IMR-90 (cell line): ENCODE results near the gene ODF2. TPM values are rescaled to one million over a fixed set of nuclear protein-coding genes. Genes with fewer than 3 reads are reported as not detected.

Source experiments
- ATAC-seq: fragments of 200-7000 bp; cut with Tn5 transposase; 2 replicates; pipeline ENCODE4 v1.9.1; 2020; ENCODE audit warnings: low read depth, mild to moderate bottlenecking, moderate library complexity
- BruUV-seq: library from RNA; stranded (reverse); fragments of 400-500 nt; replicated peaks from 2 replicates; lab custom pipeline; 2021; lab: Mats Ljungman, UMichigan
- CTCF ChIA-PET: fragments of 300-600 bp; formaldehyde crosslinking; extraction: SDS; loops from one replicate; lab custom pipeline; 2021; ENCODE audit warnings: antibody characterized with exemption; lab: Yijun Ruan, JAX
- POLR2A ChIA-PET: fragments of 300-600 bp; sonication (Branson Sonifier 250); formaldehyde crosslinking; loops from one replicate; lab custom pipeline; 2022; ENCODE audit warnings: antibody characterized with exemption; ENCODE audit not compliant: unreplicated experiment; lab: Charles Lee
- DNase-seq: peaks from one replicate; pipeline ENCODE4 v3.0.0; 2013
- H2AFZ ChIP-seq: replicated peaks from 2 replicates; pipeline ENCODE3; 2013; ENCODE audit warnings: low read length, mild to moderate bottlenecking; ENCODE audit not compliant: poor library complexity
- H2AK5ac ChIP-seq: 2 replicates; pipeline ENCODE4 v1.6.1; 2013; ENCODE audit warnings: low read depth, low read length, inconsistent platforms
- H2AK9ac ChIP-seq: replicated peaks from 2 replicates; pipeline ENCODE3; 2013; ENCODE audit warnings: mild to moderate bottlenecking, low read depth, low read length, moderate library complexity; ENCODE audit not compliant: poor library complexity
- H2BK120ac ChIP-seq: 2 replicates; pipeline ENCODE4 v1.6.1; 2013; ENCODE audit warnings: low read depth, low read length, inconsistent platforms
- H2BK15ac ChIP-seq: 3 replicates; pipeline ENCODE4 v1.6.1; 2013; ENCODE audit warnings: low read depth, low read length, inconsistent platforms
- H2BK20ac ChIP-seq: 2 replicates; pipeline ENCODE4 v1.6.1; 2013; ENCODE audit warnings: low read depth, mild to moderate bottlenecking, inconsistent platforms, low read length, moderate library complexity
- H2BK5ac ChIP-seq: 2 replicates; pipeline ENCODE4 v1.6.1; 2013; ENCODE audit warnings: mild to moderate bottlenecking, low read depth, low read length, inconsistent platforms; ENCODE audit not compliant: poor library complexity, severe bottlenecking
- H3K14ac ChIP-seq: replicated peaks from 2 replicates; pipeline ENCODE4 v1.6.1; 2013; ENCODE audit warnings: low read depth, low read length, inconsistent platforms
- H3K18ac ChIP-seq: 2 replicates; pipeline ENCODE4 v1.6.1; 2013; ENCODE audit warnings: low read depth, low read length, control low read depth
- H3K23ac ChIP-seq: 2 replicates; pipeline ENCODE4 v1.6.1; 2013; ENCODE audit warnings: low read depth, low read length, inconsistent platforms
- H3K27ac ChIP-seq: 2 replicates; pipeline ENCODE4 v1.5.1; 2013; ENCODE audit warnings: mild to moderate bottlenecking, control low read depth, low read length; ENCODE audit not compliant: insufficient read depth
- H3K27me3 ChIP-seq: 2 replicates; pipeline ENCODE4 v1.6.1; 2013; ENCODE audit warnings: low read length; ENCODE audit not compliant: control insufficient read depth, insufficient read depth
- H3K36me3 ChIP-seq: 2 replicates; pipeline ENCODE4 v1.6.1; 2013; ENCODE audit warnings: low read length, mixed read lengths; ENCODE audit not compliant: control insufficient read depth, insufficient read depth
- H3K4ac ChIP-seq: 2 replicates; pipeline ENCODE4 v1.6.1; 2013; ENCODE audit warnings: low read depth, low read length, inconsistent platforms
- H3K4me1 ChIP-seq: 2 replicates; pipeline ENCODE4 v1.6.1; 2013; ENCODE audit warnings: low read length, mixed read lengths; ENCODE audit not compliant: control insufficient read depth, insufficient read depth
- H3K4me2 ChIP-seq: 2 replicates; pipeline ENCODE4 v1.6.1; 2013; ENCODE audit warnings: low read depth, mild to moderate bottlenecking, control low read depth, low read length, moderate library complexity
- H3K4me3 ChIP-seq: 2 replicates; pipeline ENCODE4 v1.5.1; 2013; ENCODE audit warnings: low read depth, mild to moderate bottlenecking, control low read depth, low read length, moderate library complexity; ENCODE audit not compliant: insufficient read depth
- H3K56ac ChIP-seq: 2 replicates; pipeline ENCODE4 v1.6.1; 2013; ENCODE audit warnings: low read length, inconsistent platforms; ENCODE audit not compliant: insufficient read depth; ENCODE audit errors: extremely low read depth
- H3K79me1 ChIP-seq, 2 experiments: 2 replicates each; pipeline ENCODE4 v1.6.1; 2013; ENCODE audit warnings: low read length in 2 of 2, inconsistent platforms in 1 of 2, low read depth in 1 of 2
- H3K9ac ChIP-seq: 2 replicates; pipeline ENCODE4 v1.6.1; 2013; ENCODE audit warnings: low read depth, low read length, control low read depth
- H3K9me1 ChIP-seq: 2 replicates; pipeline ENCODE4 v1.6.1; 2013; ENCODE audit warnings: low read length, inconsistent platforms; ENCODE audit not compliant: insufficient read depth
- H3K9me3 ChIP-seq: 2 replicates; pipeline ENCODE4 v1.6.1; 2013; ENCODE audit warnings: low read length; ENCODE audit not compliant: control insufficient read depth, insufficient read depth
- H4K20me1 ChIP-seq: 2 replicates; pipeline ENCODE4 v1.6.1; 2013; ENCODE audit warnings: low read length, inconsistent platforms; ENCODE audit not compliant: insufficient read depth
- H4K5ac ChIP-seq: 2 replicates; pipeline ENCODE4 v1.6.1; 2013; ENCODE audit warnings: mild to moderate bottlenecking, low read depth, low read length, control low read depth
- H4K8ac ChIP-seq, 2 experiments: 2 replicates each; pipeline ENCODE4 v1.6.1; 2013; ENCODE audit warnings: low read depth in 2 of 2, low read length in 2 of 2, control low read depth in 1 of 2, inconsistent platforms in 1 of 2
- H4K91ac ChIP-seq: 2 replicates; pipeline ENCODE4 v1.6.1; 2013; ENCODE audit warnings: low read depth, low read length, inconsistent platforms; ENCODE audit not compliant: insufficient read depth
- BHLHE40 ChIP-seq: fragments of 150-350 bp; IDR thresholded peaks from 2 replicates; pipeline ENCODE4 v1.6.1; 2016; ENCODE audit warnings: mild to moderate bottlenecking, low read depth, low read length
- CEBPB ChIP-seq: IDR thresholded peaks from 2 replicates; pipeline ENCODE4 v1.6.1; 2012; ENCODE audit warnings: low read depth, low read length, improper control_type of control experiment
- CHD1 ChIP-seq: IDR thresholded peaks from 2 replicates; pipeline ENCODE4 v1.6.1; 2012; ENCODE audit warnings: low read depth, low read length, improper control_type of control experiment
- FOS ChIP-seq: fragments of 150-350 bp; IDR thresholded peaks from 2 replicates; pipeline ENCODE4 v1.6.1; 2016; ENCODE audit warnings: low read depth, low read length
- MAFK ChIP-seq: IDR thresholded peaks from 2 replicates; pipeline ENCODE4 v1.6.1; 2012; ENCODE audit warnings: low read depth, low read length, improper control_type of control experiment
- MAZ ChIP-seq: IDR thresholded peaks from 2 replicates; pipeline ENCODE4 v1.6.1; 2012; ENCODE audit warnings: low read depth, mild to moderate bottlenecking, low read length, improper control_type of control experiment, moderate library complexity, borderline replicate concordance
- MXI1 ChIP-seq: IDR thresholded peaks from 2 replicates; pipeline ENCODE4 v1.6.1; 2012; ENCODE audit warnings: low read depth, mild to moderate bottlenecking, low read length, moderate library complexity, borderline replicate concordance
- NFE2L2 ChIP-seq: fragments of 150-350 bp; IDR thresholded peaks from 2 replicates; pipeline ENCODE4 v1.6.1; 2016; ENCODE audit warnings: low read depth, mild to moderate bottlenecking, low read length
- POLR2A ChIP-seq: IDR thresholded peaks from 2 replicates; pipeline ENCODE4 v1.6.1; 2012; ENCODE audit warnings: mild to moderate bottlenecking, low read depth, low read length
- RAD21 ChIP-seq: IDR thresholded peaks from 2 replicates; pipeline ENCODE4 v1.6.1; 2012; ENCODE audit warnings: low read length, improper control_type of control experiment
- RCOR1 ChIP-seq: IDR thresholded peaks from 2 replicates; pipeline ENCODE4 v1.6.1; 2012; ENCODE audit warnings: mild to moderate bottlenecking, low read length, improper control_type of control experiment; ENCODE audit not compliant: insufficient replicate concordance
- RFX5 ChIP-seq: IDR thresholded peaks from 2 replicates; pipeline ENCODE4 v1.8.0; 2012; ENCODE audit warnings: low read depth, mild to moderate bottlenecking, low read length, moderate library complexity
- SMC3 ChIP-seq: fragments of 150-350 bp; IDR thresholded peaks from 2 replicates; pipeline ENCODE4 v1.6.1; 2016; ENCODE audit warnings: low read depth, mild to moderate bottlenecking, antibody characterized with exemption, low read length, moderate library complexity
- WGBS, 2 experiments: methylation state at CpG; one replicate each; pipeline versions ENCODE4 v1.1.5 to v1.1.7; 2013; ENCODE audit warnings: missing lambda C conversion rate in 2 of 2; ENCODE audit not compliant: insufficient read length in 1 of 2; ENCODE audit errors: extremely low coverage in 2 of 2; 5-methylcytosine and 5-hydroxymethylcytosine counted together
- dilution Hi-C: fragments of 300-500 bp; cut with HindIII; formaldehyde crosslinking; loops from one replicate; pipeline ENCODE4 v1.14.3; 2018; ENCODE audit warnings: low sequenced_read_pairs; ENCODE audit not compliant: unreplicated experiment
- in situ Hi-C: fragments of 300-500 bp; cut with MboI; formaldehyde crosslinking; loops from 3 replicates; pipeline ENCODE4 v1.14.3; 2019; ENCODE audit warnings: low sequenced_read_pairs, inconsistent platforms, mixed read lengths
- intact Hi-C: fragments of 100-400 bp; cut with micrococcal nuclease; formaldehyde crosslinking; loops from 2 replicates; pipeline ENCODE4 v1.10.0; 2022
- polyA plus RNA-seq, 3 experiments: library from polyadenylated mRNA; depleted of rRNA; stranded (reverse); fragments of >200 nt; gene quantifications; 2 replicates each; pipeline ENCODE4 v1.2.3, GENCODE V29; 2012; ENCODE audit warnings: low replicate concordance in 1 of 3
- total RNA-seq: library from RNA; depleted of rRNA; stranded (reverse); fragments of >200 nt; gene quantifications from 2 replicates; pipeline ENCODE4 v1.2.3, GENCODE V29; 2012
- TF ChIP-seq, protein P1 (sequence below): fragments of 150-350 bp; IDR thresholded peaks from 2 replicates; pipeline ENCODE4 v1.6.1; 2016; ENCODE audit warnings: low read depth, mild to moderate bottlenecking, low read length, moderate library complexity, borderline replicate concordance
- TF ChIP-seq, protein P2 (sequence below): fragments of 150-350 bp; IDR thresholded peaks from 2 replicates; pipeline ENCODE4 v1.6.1; 2017; ENCODE audit warnings: mild to moderate bottlenecking, antibody characterized with exemption, low read length, low read depth
- TF ChIP-seq, protein P3 (sequence below): conservative IDR thresholded peaks from 2 replicates; pipeline ENCODE4 v1.5.1; 2012; ENCODE audit warnings: mild to moderate bottlenecking, low read depth, low read length, improper control_type of control experiment

ODF2 gene
- total and polyA plus RNA-seq, 2 of the 4 experiments (the other 2 are of a cell fraction), result 40.2 to 46.4 TPM

DNA sequence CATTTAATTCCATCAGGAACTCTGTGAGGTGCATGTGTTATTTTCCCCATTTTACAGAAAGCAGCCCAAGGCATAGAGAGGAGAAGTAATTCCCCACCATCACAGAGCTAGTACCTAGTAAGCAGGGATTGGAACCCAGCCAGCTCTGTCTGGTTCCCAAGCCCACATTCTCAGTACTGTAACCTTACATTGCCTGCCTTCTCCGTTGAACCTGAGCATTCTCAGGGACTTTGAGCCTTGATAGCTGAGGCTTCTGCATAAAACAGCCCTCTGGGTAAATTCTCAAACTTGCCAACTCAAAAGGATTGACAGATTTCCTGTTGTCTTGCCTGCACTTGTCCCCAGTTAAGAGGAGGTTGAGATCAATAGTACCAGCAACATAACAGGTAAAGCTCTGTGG lies 39.5 kb downstream of the ODF2 start:
- ATAC-seq, result no peak
- Histone ChIP-seq H3K56ac (no peak overlapping the region), H3K9me3 (no peaks in the 10 kb centered on the region), H3K4me3 (no peak overlapping the region), H2BK120ac (no peak overlapping the region), H3K4ac (no peak overlapping the region), H3K36me3 (peaks cover 45% of the 10 kb centered on the region), H4K8ac (no peak overlapping the region), H3K27ac (no peak overlapping the region), H3K9ac (no peak overlapping the region), H4K20me1 (no peaks in the 10 kb centered on the region), H2AK5ac (no peak overlapping the region), H3K79me1 (no peaks in the 10 kb centered on the region), H3K18ac (no peak overlapping the region), H4K5ac (no peak overlapping the region), H3K4me1 (no peaks in the 10 kb centered on the region), H4K91ac (no peak overlapping the region), H2AFZ (no peak overlapping the region), H2AK9ac (no peak overlapping the region), H2BK5ac (no peak overlapping the region), H2BK15ac (no peak overlapping the region), H3K27me3 (no peaks in the 10 kb centered on the region), H3K14ac (no peak overlapping the region), H3K4me2 (no peak overlapping the region), H2BK20ac (no peak overlapping the region), H3K9me1 (no peaks in the 10 kb centered on the region), H3K23ac (no peak overlapping the region)
- BruUV-seq, result no TSS peak
- dilution Hi-C loops, result no loop called here
- intact Hi-C loops, result no loop called here
- in situ Hi-C loops, result no loop called here
- WGBS, 2 experiments, result no CpG with 5 or more reads among the region's 1 CpG
- CTCF ChIA-PET, result no interaction called here
- TF ChIP-seq, protein P1, sequence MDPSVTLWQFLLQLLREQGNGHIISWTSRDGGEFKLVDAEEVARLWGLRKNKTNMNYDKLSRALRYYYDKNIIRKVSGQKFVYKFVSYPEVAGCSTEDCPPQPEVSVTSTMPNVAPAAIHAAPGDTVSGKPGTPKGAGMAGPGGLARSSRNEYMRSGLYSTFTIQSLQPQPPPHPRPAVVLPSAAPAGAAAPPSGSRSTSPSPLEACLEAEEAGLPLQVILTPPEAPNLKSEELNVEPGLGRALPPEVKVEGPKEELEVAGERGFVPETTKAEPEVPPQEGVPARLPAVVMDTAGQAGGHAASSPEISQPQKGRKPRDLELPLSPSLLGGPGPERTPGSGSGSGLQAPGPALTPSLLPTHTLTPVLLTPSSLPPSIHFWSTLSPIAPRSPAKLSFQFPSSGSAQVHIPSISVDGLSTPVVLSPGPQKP, result no peak
- TF ChIP-seq POLR2A, result no peak
- no peak for TF ChIP-seq MAZ
- TF ChIP-seq NFE2L2, result no peak
- no peak for TF ChIP-seq RAD21
- TF ChIP-seq RCOR1, result no peak
- no peak for TF ChIP-seq CEBPB
- TF ChIP-seq FOS, result no peak
- TF ChIP-seq, protein P2, sequence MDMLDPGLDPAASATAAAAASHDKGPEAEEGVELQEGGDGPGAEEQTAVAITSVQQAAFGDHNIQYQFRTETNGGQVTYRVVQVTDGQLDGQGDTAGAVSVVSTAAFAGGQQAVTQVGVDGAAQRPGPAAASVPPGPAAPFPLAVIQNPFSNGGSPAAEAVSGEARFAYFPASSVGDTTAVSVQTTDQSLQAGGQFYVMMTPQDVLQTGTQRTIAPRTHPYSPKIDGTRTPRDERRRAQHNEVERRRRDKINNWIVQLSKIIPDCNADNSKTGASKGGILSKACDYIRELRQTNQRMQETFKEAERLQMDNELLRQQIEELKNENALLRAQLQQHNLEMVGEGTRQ, result no peak
- TF ChIP-seq RFX5, result no peak
- TF ChIP-seq SMC3, result no peak
- TF ChIP-seq, protein P3, sequence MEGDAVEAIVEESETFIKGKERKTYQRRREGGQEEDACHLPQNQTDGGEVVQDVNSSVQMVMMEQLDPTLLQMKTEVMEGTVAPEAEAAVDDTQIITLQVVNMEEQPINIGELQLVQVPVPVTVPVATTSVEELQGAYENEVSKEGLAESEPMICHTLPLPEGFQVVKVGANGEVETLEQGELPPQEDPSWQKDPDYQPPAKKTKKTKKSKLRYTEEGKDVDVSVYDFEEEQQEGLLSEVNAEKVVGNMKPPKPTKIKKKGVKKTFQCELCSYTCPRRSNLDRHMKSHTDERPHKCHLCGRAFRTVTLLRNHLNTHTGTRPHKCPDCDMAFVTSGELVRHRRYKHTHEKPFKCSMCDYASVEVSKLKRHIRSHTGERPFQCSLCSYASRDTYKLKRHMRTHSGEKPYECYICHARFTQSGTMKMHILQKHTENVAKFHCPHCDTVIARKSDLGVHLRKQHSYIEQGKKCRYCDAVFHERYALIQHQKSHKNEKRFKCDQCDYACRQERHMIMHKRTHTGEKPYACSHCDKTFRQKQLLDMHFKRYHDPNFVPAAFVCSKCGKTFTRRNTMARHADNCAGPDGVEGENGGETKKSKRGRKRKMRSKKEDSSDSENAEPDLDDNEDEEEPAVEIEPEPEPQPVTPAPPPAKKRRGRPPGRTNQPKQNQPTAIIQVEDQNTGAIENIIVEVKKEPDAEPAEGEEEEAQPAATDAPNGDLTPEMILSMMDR, result no peak
- TF ChIP-seq CHD1, result no peak
- TF ChIP-seq MXI1, result no peak
- TF ChIP-seq BHLHE40, result no peak
- TF ChIP-seq MAFK, result no peak
- POLR2A ChIA-PET, result no interaction called here
- DNase-seq, result no peak
